Measurements from ENCODE around the gene ASCL3.

GRCh38 chr11:8961401-8961800 lies 18.6 kb upstream of the ASCL3 start:
- TF ChIP-seq CTCF (IDR thresholded peaks at IDR 0.05) (no peak), POLR2A (IDR thresholded peaks at IDR 0.05) (no peak)
